Activated CD4-positive, alpha-beta T cell treated with anti-CD3 and anti-CD28 coated beads, Interleukin-2, amount 50 U/mL, for 24 hours (primary cell): ENCODE measurements around the gene MS4A18.

Experiments
- DNase-seq, 2 donors: peaks; one replicate each; pipeline ENCODE4 v3.0.0-alpha.2; 2020; ENCODE audit warnings: low read depth in 1 of 2, low spot score in 1 of 2

MS4A18 gene

DNA sequence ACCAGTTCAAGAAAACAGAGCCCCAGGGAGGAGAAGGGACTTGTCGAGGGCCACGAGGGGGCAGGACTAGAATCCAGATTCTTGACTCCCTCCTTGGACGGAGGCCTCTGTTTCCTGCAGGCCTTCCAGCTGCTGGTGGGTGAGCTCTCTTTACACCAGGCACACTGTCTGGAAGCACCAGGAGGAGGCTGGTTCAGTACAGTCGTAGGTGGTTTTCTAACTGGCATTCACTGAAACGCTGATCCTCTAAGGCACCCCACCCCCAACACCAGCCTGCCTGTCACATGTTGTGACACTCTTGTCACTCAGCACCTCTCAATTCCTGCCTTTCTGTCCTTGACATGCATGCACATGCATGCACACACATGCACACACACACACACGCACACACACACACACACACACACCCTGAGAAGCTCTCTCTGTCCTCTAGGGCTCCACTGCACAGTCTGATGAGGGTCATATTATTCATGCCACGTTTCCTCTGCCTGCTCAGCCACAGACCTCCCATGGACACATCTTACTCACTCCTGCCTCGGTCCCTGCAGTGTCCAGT lies 61.4 kb downstream of the MS4A18 start:
- no peak for DNase-seq

DNA sequence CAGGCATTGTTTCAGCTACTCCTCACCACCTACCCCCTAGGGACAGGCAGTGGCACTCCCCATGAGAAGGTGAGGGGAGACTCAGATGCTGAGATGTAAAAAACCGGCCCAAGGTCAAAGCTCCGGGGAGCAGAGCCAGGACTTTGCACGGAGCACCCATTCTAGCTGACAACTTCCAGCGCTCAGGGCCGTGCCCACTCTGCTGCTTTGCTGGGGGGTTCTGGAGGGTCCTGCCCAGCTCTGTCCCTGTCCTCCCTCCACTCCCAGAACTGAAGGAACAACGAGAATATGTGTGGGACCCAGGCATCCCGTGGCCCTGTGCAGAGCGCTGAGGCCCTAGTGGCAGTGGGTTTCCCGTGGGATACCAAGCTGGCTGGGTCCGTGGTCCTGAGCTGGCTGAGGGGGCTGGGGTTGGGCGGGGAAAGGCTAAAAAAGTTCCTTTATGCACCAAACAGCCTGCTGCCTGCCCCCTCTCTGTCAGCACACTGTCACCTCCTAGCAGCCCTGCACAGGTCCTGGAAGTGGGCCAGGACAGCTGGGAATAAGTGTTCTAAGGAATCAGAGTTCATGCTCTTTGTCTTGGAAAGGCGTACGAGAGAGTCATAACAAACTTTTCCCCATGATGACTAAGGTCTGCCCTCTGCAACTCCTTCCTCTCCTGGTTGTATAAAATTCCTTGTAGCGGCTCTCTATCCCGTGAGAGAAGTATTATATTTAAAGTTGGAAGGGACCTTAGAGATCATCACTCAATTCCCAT lies 62.5 kb downstream of the MS4A18 start:
- no peak for DNase-seq

DNA sequence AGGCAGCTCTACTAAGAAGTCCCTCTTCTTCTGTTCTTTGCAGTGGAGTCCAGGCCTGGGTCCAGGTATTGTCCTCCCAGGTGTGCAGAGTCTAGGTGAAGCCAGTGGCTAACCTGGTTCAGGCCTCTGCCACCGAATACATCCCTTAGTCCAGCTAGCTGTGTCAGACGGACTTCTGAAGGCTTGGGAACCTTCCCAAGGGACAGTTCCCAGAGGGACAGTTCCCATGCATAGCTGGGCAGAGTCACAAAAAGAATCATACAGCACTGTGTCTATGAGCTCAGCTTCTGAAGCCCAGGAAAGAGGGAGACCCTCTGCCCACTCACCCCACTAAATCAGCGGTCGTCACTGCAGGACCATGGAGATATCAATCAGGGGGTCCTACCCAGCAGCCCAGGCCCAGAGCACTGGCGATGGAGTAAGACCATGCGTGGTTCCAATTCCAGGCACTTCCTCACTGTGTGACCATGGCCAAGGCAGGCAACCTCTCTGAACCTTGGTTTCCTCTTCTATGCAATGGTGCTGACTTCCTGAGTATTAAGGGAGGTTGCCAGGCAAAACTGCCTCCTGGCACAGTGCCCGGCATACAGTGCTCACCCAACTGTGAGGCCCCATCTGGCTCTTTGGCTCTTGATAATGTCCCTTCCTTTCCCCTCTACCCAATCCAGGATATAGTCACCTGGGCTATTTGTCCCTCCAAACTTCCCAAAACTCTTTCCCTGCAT lies 64.0 kb downstream of the MS4A18 start:
- no peak for DNase-seq

DNA sequence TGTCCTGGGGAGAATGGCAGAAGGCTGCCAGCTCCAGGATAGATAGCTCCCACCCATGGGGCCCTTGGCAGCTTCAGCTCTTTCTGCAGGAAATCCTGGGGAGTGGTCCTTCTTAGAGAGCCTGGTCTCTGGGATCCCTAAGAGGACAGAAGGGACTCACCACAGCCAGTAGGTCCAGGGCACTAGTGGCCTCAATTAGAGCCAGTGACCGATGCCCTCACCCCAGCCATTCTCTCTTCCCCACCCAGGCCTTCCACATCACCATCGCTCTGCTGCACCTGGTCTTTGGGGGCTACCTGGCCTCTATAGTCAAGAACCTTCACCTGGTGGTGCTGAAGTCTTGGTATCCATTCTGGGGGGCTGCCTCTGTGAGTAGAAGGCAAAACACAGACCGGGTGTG lies 66.2 kb downstream of the MS4A18 start:
- no peak for DNase-seq

DNA sequence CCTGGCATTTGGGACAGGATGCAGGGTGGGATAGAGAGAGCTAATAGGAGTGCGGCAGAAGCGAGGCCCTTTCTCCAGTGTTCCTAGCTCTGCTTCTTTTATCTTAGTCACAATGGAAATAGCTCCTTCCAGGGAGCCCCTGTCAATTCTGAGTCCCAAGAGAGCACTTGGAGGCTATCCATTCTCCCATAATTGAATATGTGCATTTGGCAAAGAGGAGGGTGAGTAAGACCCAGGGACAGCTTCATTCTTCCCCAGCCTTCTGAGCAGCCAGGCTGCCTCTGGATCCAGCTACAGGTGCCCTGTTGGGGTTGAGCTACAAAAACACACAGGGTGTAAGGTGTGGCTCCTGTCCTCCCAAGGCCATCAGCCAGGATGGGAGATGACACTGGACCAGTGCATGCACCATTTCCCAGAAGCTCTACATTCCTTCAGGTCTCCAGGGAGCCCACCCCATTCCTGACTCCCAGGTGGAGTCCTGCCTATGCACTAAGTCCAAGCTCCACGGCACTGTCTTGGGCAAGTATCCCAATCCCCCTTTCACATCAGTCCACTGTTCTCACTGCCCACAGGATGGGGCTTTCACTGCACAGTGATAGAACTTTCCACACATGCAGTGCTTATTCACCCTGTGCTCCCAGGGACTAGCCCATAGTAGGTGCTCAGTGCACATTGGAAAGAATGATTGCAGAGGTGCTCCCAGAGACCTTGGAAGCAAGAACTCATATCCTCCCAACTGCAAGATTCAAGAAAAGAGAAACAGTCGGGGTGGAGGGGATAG lies 66.8 kb downstream of the MS4A18 start:
- DNase-seq, result no peak

DNA sequence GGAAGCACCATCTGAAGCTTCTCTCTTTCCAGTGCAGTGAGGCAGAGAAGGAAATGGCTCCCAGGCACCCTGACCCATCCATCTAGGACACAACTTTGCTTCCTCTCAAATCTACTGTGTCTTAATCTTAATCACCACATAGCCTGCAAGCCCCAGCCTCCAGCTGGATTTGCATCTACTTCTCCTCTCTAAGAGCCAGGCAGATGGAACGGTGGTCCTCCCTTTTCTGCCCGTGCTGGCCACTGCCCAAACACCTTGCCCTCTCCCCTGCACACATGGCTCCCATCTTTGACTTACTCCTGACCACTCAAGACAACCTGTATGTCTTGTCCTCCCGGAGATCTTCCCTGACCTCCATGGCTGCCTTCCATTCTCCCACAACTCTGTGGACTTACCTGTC lies 68.0 kb downstream of the MS4A18 start:
- no peak for DNase-seq
